Measurements from ENCODE around the gene RARB.

Gene RARB

GRCh38 chr3:25473246-25473645 is 45.2 kb downstream of the RARB start:
- no peak for DNase-seq

- no peak for DNase-seq
These were observed 46.0 kb downstream of the RARB start for GRCh38 chr3:25474052-25474451.

- DNase-seq = no peak
These were observed 48.6 kb downstream of the RARB start for GRCh38 chr3:25476639-25477038.

- no peak for DNase-seq
These were observed 50.2 kb downstream of the RARB start for GRCh38 chr3:25478211-25478757.

- DNase-seq = no peak
These were observed 51.1 kb downstream of the RARB start for GRCh38 chr3:25478964-25479726.

DNA sequence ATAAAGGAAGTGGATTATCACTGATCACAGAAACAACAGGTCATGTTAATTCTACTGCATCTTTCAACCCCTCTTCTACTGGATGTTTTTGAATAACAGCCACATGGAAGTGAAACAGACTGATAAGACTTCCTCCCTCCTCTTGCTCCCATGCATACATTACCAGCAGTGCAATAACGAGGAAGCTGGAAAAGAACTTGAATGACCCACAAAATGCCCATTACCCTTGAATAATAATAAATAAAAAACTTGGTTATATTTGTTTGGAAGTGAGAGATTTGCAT is 51.6 kb downstream of the RARB start:
- DNase-seq = no peak

DNA sequence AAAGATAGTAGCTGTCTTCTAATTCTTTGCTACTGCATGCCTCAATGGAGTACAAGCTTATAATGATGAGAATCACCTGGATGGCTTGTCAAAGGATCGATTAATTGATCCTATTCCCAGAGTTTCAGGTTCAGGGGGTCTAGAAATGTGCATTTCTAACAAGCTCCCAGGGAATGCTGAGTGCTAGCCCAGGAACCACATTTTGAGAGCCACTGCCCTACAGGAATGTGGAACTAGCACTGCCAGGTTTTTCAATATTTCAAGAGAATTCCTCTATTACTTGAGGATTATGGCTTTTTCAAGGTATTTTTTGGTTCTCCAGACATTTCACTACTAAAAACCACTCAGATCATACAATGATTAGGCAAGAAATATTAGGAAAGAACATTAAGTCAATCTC is 52.7 kb downstream of the RARB start:
- no peak for DNase-seq

GRCh38 chr3:25481386-25481785 is 53.3 kb downstream of the RARB start:
- DNase-seq = no peak

GRCh38 chr3:25483456-25483855 is 55.4 kb downstream of the RARB start:
- DNase-seq = no peak

DNA sequence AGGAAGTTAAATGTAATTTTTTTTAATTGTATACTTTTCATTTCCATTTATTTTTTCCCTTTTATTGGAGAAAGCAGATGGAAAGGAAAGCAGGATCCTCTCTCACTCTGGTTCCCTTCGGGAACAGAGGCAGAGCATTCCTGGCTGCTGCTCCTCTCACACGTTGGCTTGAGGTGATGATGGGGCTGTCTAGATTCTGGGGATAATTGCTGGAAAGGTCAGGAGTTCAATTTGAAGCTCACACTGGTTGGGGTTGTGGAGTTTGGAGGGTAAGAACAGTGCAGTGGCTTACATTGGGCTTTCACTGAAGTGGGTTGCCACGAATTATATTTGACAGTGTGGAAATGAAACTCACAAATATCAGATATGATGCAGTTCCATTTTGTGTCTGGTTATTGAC is 57.6 kb downstream of the RARB start:
- DNase-seq = no peak

DNA sequence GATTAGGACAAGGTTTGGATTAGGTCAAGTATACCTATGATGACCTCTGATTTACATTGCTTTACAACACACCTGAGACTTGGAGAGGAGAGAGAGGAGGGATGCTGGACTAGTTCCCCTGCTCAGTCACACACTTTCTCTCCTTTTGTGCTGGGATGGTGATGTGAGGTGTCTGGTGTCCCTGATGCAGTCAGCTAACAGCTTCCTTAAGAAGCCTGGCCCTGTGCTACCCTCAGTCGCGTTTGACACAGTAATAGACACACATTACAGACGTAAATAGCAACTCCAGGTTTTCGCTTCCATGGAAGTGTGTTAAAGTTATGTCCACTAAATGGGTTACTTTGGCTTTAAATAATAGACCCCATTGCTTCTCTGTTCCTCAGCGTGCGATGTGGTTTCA is 58.9 kb downstream of the RARB start:
- DNase-seq = no peak

DNA sequence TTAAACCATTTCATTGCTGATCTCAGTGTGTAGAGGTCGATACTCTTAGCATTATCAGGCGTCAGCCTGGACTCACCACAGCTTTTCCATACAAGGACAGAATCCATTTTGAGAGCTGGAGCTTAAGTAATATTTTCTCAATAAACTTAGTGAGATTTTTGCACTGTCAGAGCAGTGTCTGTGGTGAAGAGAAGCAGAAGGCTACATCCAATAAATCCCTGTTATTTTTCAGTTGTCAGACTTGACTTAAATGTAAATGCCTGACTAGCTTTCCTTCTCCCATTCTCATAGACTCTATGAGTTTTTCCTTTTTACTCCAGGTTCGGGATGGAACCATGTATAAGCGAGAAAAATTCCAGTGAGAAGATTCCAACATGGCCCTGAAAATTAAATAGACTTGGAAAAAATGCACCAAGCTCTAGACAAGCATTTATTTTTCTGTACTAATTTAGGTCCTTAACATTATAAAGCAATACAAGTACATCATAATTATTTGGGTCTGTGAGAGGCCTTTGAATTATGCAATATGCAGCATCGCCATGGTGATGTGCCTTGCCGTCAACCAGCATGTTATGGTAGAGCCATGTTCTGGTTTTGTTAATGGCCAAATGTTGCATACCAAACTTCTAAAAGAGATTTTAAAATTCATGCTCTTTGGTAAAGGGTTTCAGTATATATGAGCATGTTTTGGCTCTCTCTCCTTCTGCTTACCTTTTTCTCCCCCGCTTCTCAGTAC is 62.0 kb downstream of the RARB start:
- DNase-seq = no peak

GRCh38 chr3:25493246-25493645 is 65.2 kb downstream of the RARB start:
- no peak for DNase-seq

DNA sequence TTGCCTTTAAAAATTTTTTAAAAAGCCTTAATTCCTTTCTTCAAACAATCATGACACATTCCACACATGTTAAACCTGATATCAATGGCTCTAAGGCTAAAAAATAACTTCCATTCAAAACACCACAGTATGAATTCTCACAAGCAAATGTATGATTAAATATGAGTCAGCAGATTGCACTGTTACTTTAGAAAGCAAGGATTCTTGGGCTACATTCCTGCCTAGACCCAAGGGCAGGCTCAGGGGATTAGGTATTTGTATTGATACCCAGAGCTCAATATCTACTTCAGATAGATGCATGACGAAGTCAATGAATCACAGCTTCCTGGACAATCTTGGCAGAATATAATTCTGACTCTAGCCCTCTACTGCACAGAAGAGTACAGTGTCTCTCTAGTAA is 65.7 kb downstream of the RARB start:
- DNase-seq = no peak

DNA sequence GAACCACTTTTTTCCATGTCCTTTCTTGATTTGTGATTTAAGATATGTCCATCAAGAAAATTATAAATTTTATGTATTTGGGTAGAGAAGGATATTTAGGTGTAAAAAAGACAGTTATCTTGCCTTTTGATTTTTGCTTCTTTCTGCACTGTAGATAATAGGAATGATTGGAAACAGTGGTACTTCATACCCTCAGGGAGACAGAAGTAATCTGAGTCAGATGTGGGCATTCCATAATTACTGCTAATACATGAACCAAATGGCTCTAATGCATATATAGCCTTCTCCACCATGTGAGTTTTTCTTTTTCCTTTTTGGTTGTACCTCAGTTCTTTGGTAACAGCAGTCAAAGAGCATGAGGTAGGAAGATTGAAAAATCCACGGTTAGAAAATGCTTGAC is 67.2 kb downstream of the RARB start:
- no peak for DNase-seq

DNA sequence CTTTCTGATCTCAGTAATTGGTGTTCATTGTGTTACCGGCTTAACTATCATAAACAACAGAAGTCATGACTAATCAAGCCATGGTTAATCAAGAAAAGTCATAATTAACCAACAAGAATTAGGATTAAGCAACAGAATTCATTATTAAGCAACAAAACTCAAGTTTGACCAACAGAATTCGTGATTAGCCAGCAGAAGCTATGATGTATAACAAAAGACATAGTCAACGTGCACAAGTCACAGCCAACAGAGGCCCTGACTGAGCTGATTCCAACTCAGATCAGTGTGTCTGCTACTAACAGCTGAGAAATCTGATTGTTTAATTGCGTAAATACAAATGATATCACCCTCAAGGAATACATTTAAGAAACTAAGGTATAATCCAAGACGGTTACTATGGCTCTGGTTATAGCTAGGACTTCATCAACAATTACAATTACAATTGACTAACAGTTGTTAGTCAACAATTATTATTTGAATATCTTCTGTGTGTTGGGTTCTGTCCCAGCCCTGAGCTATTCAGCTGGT is 67.7 kb downstream of the RARB start:
- DNase-seq = no peak

DNA sequence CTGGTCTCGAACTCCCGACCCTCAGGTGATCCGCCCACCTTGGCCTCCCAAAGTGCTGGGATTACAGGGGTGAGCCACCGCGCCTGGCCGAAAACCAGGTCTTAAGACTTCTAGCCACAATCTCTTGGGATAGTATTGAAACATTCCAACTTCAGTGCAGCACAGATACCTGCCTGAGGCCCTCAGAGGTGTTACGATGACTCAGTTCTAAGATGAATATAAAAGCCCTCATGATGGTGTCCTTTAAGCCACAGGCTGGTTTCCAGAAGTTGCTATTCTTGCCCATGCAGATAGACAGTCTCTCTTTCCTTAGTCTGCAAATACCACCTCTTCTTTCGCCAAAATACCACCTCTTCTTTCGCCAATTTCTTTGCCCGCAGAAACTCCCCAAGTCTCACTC is 69.0 kb downstream of the RARB start:
- DNase-seq = no peak

- DNase-seq = no peak
These were observed 72.7 kb downstream of the RARB start for GRCh38 chr3:25500706-25501210.

- DNase-seq = no peak
These were observed 74.2 kb downstream of the RARB start for GRCh38 chr3:25502233-25502632.

GRCh38 chr3:25503898-25504301 is 75.8 kb downstream of the RARB start:
- no peak for DNase-seq

DNA sequence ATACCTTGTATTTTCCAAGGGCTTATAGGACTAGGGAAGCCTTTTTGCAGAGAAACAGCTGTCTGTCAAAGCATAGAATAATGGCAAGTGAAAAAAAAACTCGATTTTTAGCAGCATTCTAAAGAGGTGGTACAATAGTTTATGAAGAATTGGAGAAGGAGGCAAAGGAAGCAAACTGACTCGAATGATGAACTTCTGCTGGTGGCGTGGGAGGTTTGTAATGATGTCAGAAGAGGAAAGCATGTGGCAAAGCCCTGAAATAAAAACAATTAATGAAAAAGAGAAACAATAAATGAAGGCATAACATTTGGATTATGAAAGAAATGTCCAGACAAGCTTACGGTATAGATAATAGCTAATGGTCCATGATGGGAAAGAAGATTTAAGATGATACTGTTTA is 77.5 kb downstream of the RARB start:
- DNase-seq = no peak

DNA sequence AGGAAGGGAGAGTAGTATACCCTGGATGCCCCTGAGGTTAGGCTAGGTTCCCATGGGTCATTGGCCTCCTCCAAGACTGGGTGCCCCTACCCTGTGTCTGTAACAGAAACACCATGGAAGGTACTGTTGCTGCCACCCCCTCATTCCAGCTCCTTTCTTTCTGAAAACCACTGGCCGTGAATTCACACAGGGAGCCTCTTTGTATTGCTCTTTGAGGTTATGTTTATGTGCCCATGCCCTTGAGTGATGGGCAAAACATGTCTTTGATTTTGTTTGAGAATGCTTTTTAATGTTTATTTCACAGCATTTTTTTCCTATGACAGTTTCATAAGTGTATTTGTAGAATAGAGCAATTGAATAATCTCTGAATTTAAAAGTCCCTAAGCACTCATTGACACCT is 79.7 kb downstream of the RARB start:
- DNase-seq = no peak

GRCh38 chr3:25508433-25508832 is 80.4 kb downstream of the RARB start:
- no peak for DNase-seq

DNA sequence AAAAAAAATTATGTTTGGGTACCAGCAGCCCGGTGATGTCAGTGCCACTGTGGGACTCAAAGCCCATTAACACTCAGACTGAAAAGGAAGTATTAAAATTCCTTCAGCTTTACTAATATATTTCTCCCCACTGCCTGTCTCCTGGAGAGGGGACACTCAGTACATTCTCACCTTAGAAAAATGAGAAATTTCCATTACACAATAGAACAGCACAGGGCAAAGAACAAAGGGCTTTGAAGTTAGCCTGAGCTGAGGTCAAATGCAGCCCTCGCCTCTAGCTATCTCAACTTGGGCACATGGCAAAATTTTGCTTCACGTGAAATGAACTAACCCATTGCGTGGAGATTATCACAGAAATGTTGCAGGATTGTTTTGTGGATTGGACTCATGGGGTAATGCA is 80.8 kb downstream of the RARB start:
- DNase-seq = no peak
